HG03064 (cell line): ENCODE measurements around the gene SLC35B1.
A peak's percentile ranks its signal among the peaks of the same experiment; 100 is the strongest.
"Not testable (repeated sequence)": the region's sequence is repeated elsewhere in the genome, so short reads cannot be mapped to it uniquely, and the experiment has no call there.

Experiments
- ATAC-seq: cut with Tn5 transposase; IDR thresholded peaks from one replicate; pipeline ENCODE4 v1.9.1; 2021; ENCODE audit warnings: low read depth; ENCODE audit not compliant: unreplicated experiment

SLC35B1 gene

GRCh38 chr17:49677134-49677932, 30.4 kb downstream of the SLC35B1 start:
- ATAC-seq, result no peak

- peak; percentile 55 for ATAC-seq
Observed at GRCh38 chr17:49676276-49676868, 31.4 kb downstream of the SLC35B1 start.

GRCh38 chr17:49674507-49674906, 33.3 kb downstream of the SLC35B1 start:
- ATAC-seq, result no peak

- not testable (repeated sequence) for ATAC-seq
Observed at GRCh38 chr17:49673679-49674078, 34.1 kb downstream of the SLC35B1 start.

DNA sequence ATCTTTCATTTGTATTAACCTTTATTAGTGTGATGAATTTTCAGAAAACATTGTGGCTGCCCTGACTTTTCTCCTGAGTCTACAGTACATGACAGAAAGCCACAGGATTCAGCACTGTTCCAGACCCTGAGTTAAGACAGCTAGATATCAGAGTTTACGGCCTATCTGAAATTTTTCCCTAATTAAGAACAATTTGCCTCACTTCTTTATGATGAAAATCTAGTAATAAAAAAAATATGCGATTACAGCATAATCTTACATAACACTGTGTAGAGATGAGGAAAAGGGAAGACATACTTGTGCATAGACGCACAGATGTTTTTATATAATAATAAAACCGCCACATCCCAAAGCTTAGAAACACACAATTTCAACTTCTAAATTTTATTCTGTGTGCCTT, 37.1 kb downstream of the SLC35B1 start:
- ATAC-seq, result no peak

GRCh38 chr17:49670002-49670401, 37.8 kb downstream of the SLC35B1 start:
- ATAC-seq, result no peak

DNA sequence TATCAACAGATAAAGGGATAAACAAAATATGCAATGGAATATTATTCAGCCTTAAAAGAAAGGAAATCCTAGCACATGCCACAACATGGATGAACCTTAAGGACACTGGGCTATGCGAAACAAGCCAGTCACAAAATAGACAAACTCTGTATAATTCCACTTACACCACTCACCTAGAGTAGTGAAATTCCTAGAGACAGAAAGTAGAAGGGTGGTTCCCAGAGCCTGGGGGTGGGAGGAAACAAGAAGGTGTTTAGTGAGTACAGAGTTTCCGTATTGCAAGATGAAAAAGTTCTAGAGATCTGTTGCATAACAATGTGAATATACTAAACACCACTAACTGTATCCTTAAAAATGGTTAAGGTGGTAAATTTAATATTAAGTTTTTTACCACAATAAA, 39.9 kb downstream of the SLC35B1 start:
- ATAC-seq, result no peak

DNA sequence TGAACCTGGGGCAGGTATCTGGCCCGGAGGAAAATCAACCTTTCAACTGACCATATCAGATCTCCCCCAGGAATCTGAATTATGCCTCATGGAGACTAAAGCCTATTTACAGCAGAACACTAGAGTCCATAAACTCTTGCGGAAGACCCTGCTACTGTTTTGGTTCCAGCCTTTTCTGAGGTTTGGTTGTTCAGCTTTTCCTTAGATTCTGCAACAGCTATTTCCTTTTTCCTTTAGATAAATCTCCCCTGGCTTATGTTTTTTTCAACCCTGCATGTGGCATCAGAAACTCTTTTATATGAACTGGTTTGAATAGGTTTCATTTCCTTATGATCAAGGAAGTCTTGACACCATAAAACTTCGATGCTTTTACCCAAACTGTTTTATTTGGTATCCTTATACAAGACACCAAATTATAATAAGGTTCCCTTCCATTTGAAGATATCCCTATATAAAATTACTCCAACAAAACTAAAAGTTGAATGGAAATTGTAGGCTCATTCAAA, 43.0 kb downstream of the SLC35B1 start:
- no peak for ATAC-seq

GRCh38 chr17:49659661-49660382, 47.9 kb downstream of the SLC35B1 start:
- no peak for ATAC-seq

DNA sequence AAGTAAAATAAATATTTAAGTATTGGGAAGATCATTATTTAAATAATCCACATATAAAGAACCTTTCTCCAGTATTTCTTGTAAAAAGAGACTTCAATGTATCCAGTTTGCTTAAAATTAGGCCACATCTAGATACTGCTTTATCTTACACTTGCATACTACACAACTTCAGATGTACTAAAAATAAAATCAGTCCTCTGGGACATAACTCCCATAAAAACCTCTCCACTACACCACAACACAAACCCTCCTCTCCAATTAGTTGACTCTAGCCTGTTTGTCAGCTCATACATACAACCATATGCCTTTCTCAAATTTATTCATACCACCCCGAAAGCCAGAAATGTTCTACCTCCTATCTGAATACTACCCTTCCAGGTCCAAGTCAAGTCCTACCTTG, 51.5 kb downstream of the SLC35B1 start:
- no peak for ATAC-seq
